ENCODE results near the gene QDPR. TPM values are rescaled to one million over a fixed set of nuclear protein-coding genes. Genes with fewer than 3 reads are reported as not detected.

Gene QDPR
- total and polyA plus RNA-seq, 10 of the 15 experiments (the other 5 are each of a cell fraction or from before 2014, with no cell fraction given), result 3.0 to 27.7 (median 11.8) TPM

DNA sequence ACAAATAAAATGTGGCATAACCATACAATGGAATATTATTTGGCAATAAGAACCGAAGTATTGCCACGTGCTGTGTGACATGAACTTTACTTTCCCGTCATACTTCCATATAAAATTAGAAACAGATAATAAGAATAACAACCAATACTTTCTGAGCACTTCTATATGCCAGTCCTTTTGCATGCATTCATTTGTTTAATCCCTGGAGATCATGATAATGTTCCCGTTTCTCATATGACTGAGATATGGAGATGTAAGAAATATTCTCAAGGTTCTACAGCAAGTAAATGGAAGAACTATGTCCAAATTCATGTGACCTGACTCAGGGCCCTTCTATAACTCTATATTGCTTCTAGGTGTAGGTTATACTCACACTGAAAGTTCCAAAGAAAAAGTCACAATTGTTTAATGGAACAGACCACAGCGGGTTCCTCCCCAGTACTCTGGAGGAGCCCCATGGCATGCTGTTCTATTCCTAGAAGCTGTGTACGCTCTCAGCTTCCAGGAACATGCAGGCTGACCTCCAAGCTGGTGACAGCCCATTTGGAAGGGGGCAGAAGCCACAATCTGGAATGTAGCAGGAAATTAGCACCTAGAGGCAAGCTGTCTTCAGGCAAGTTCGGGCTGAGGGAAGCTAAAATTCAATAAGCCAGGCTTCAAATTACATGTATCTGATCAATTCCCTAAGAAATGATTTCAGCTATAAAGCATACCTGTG is 31.5 kb downstream of the QDPR start (continued):
- TF ChIP-seq SUPT20H (IDR thresholded peaks at IDR 0.05; ENCODE audit: borderline replicate concordance, control insufficient read depth, low read depth, low read length) (no peak), HDAC2 (IDR thresholded peaks at IDR 0.05) (no peak), TBL1XR1 (IDR thresholded peaks at IDR 0.05; ENCODE audit: low read depth, low read length) (no peak), SMC3 (IDR thresholded peaks at IDR 0.05; ENCODE audit: borderline replicate concordance, low read length) (no peak)

DNA sequence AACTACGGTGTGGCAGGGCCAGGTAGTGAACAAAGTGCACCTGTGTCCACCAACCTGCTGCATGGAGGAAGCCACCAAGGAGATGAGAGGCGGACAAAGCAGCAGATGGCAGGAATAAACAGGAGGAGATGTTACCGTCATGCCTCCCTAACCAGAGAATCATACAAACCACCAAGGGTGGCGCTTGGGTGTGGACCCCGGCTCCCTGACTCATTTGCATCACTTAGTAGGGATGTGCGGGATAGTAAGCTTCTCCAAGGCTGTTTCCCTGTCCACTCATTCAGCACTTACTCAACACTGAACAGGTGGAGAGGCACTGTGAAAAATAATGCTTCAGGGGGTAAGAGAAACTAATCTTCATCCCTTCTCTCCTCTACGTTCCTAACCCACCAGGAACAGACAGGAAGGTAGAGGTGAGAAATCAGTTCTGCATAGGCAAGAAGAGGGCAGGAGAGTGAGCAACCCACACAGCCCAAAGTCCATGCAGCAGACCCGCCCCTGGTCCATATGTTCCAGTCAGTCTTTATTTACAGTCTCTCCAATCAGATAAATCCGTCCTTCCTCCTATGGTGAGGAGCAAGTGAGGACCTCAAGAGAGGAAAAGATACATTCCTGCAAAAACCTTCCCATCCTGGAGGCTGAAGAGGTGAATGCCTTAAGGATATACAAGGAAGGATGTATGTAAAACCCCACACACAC is 34.0 kb downstream of the QDPR start:
- no peak for ATAC-seq
- CTCF ChIA-PET, result no interaction called here

More for the DNA sequence above, 34.0 kb downstream of the QDPR start:
- FAIRE-seq, result no peak
- no peaks in the 10 kb centered on the region for H3K4me1 ChIP-seq (ENCODE audit: control insufficient read depth, insufficient read depth, low read length)
- no peak overlapping the region for H3K4me3 ChIP-seq
- no peak for TF ChIP-seq KDM1A (IDR thresholded peaks at IDR 0.05; ENCODE audit: borderline replicate concordance)
- TF ChIP-seq, protein P1, sequence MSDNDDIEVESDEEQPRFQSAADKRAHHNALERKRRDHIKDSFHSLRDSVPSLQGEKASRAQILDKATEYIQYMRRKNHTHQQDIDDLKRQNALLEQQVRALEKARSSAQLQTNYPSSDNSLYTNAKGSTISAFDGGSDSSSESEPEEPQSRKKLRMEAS (IDR thresholded peaks at IDR 0.05; ENCODE audit: low read depth, low read length), result no peak
- TF ChIP-seq, protein P2, sequence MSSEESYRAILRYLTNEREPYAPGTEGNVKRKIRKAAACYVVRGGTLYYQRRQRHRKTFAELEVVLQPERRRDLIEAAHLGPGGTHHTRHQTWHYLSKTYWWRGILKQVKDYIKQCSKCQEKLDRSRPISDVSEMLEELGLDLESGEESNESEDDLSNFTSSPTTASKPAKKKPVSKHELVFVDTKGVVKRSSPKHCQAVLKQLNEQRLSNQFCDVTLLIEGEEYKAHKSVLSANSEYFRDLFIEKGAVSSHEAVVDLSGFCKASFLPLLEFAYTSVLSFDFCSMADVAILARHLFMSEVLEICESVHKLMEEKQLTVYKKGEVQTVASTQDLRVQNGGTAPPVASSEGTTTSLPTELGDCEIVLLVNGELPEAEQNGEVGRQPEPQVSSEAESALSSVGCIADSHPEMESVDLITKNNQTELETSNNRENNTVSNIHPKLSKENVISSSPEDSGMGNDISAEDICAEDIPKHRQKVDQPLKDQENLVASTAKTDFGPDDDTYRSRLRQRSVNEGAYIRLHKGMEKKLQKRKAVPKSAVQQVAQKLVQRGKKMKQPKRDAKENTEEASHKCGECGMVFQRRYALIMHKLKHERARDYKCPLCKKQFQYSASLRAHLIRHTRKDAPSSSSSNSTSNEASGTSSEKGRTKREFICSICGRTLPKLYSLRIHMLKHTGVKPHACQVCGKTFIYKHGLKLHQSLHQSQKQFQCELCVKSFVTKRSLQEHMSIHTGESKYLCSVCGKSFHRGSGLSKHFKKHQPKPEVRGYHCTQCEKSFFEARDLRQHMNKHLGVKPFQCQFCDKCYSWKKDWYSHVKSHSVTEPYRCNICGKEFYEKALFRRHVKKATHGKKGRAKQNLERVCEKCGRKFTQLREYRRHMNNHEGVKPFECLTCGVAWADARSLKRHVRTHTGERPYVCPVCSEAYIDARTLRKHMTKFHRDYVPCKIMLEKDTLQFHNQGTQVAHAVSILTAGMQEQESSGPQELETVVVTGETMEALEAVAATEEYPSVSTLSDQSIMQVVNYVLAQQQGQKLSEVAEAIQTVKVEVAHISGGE (CRISPR knock-in tag; IDR thresholded peaks at IDR 0.05), result no peak
- H3K79me2 ChIP-seq (ENCODE audit: control insufficient read depth, insufficient read depth, low read length), result no peaks in the 10 kb centered on the region
- no peak overlapping the region for H3K27ac ChIP-seq (ENCODE audit: control insufficient read depth, insufficient read depth)
- H3K9me3 ChIP-seq (replicated peaks; ENCODE audit: control insufficient read depth, insufficient read depth, low read length), result no peaks in the 10 kb centered on the region; the same call in 2 of the 3 replicates
- in situ Hi-C loops (cut with MboI) (no loop called here), intact Hi-C loops (cut with micrococcal nuclease; ENCODE audit: unreplicated experiment) (no loop called here)
- no peaks in the 10 kb centered on the region for H4K20me1 ChIP-seq (ENCODE audit: control insufficient read depth, insufficient read depth)
- WGBS (ENCODE audit: insufficient coverage, insufficient replicate concordance, low lambda C conversion rate, missing lambda C conversion rate), result 53% methylated on average over 9 of the region's 9 CpGs
- H2AFZ ChIP-seq (ENCODE audit: control insufficient read depth, low read depth, low read length), result no peak overlapping the region
- no peaks in the 10 kb centered on the region for H3K27me3 ChIP-seq (replicated peaks in 1 of 2; ENCODE audit: control insufficient read depth in 2 of 2, insufficient read depth in 2 of 2, low read length in 1 of 2)
- no peak for DNase-seq (ENCODE audit: low read depth, low spot score)
- H3K9ac ChIP-seq (ENCODE audit: control insufficient read depth, insufficient read depth, low read length), result no peak overlapping the region
- ChIA-PET RAD21 (ENCODE audit: unreplicated experiment) (no interaction called here), SMC1A (ENCODE audit: uncharacterized antibody, unreplicated experiment) (no interaction called here), POLR2A (no interaction called here)
- no peaks in the 10 kb centered on the region for H3K36me3 ChIP-seq (ENCODE audit: control insufficient read depth in 2 of 2, insufficient read depth in 2 of 2, low read length in 1 of 2)
- BruUV-seq (replicated peaks), result no TSS peak
- no peak overlapping the region for H3K4me2 ChIP-seq (ENCODE audit: control insufficient read depth, insufficient read depth)
